AG04449 (cell line): ENCODE results near the gene NACC1.

Experiments
- CTCF ChIA-PET: fragments of 350-600 bp; formaldehyde crosslinking; extraction: SDS; loops from one replicate; lab custom pipeline; 2021; ENCODE audit warnings: antibody characterized with exemption; lab: Yijun Ruan, JAX
- POLR2A ChIA-PET: fragments of 400-600, 350-600 bp; formaldehyde crosslinking; extraction: SDS; loops from one replicate; lab custom pipeline; 2020; ENCODE audit warnings: antibody characterized with exemption, inconsistent platforms; lab: Yijun Ruan, JAX
- DNase-seq: peaks from one replicate; pipeline ENCODE4 v3.0.0-alpha.2; 2010; ENCODE audit warnings: low read depth, low spot score
- H3K4me3 ChIP-seq: 2 replicates; pipeline ENCODE4 v1.5.1; 2011; ENCODE audit warnings: low read depth, mild to moderate bottlenecking, control low read depth, low read length
- CTCF ChIP-seq: IDR thresholded peaks from one replicate; pipeline ENCODE4 v1.5.1; 2011; ENCODE audit warnings: mild to moderate bottlenecking, moderate library complexity, low read length, control low read depth, inconsistent platforms; ENCODE audit not compliant: insufficient read depth; ENCODE audit errors: missing control alignments

NACC1 gene

GRCh38 chr19:13103581-13104359 lies 14.3 kb upstream of the NACC1 start:
- TF ChIP-seq CTCF: no peak
- no peak overlapping the region for H3K4me3 ChIP-seq
- POLR2A ChIA-PET: interaction anchor here (0.7 kb wide), 1 partner anchor 12 kb away, joined by 4 read pairs; no protein-coding TSS in a partner anchor
- no peak for DNase-seq
- CTCF ChIA-PET: interaction anchor here (0.9 to 8.0 kb wide), 15 partner anchors 8 to 159 kb away, joined by 3 to 94 read pairs (median 5); no protein-coding TSS in a partner anchor

GRCh38 chr19:13104360-13104847 lies 13.7 kb upstream of the NACC1 start:
- TF ChIP-seq CTCF: peak; percentile 80
- ChIA-PET POLR2A (no interaction called here), CTCF (interaction anchor here (0.9 to 8.0 kb wide), 14 partner anchors 9 to 139 kb away, joined by 3 to 94 read pairs (median 5); no protein-coding TSS in a partner anchor)
- no peak for DNase-seq
- H3K4me3 ChIP-seq: no peak overlapping the region

GRCh38 chr19:13104848-13105711 lies 13.0 kb upstream of the NACC1 start:
- TF ChIP-seq CTCF: no peak
- no peak for DNase-seq
- no peak overlapping the region for H3K4me3 ChIP-seq
- CTCF ChIA-PET: interaction anchor here (0.9 to 8.0 kb wide), 14 partner anchors 8 to 140 kb away, joined by 3 to 94 read pairs (median 5); no protein-coding TSS in a partner anchor
- POLR2A ChIA-PET: interaction anchor here (0.6 kb wide), 1 partner anchor 82 kb away, joined by 3 read pairs; no protein-coding TSS in a partner anchor

GRCh38 chr19:13109361-13110098 lies 8.5 kb upstream of the NACC1 start:
- no peak overlapping the region for H3K4me3 ChIP-seq
- POLR2A ChIA-PET: no interaction called here
- TF ChIP-seq CTCF: no peak
- DNase-seq: no peak
- CTCF ChIA-PET: interaction anchor here (1.6 to 2.5 kb wide), 2 partner anchors 132 to 144 kb away, joined by 8 to 11 read pairs; no protein-coding TSS in a partner anchor

- no peak overlapping the region for H3K4me3 ChIP-seq
- ChIA-PET POLR2A (no interaction called here), CTCF (no interaction called here)
- DNase-seq: no peak
- TF ChIP-seq CTCF: no peak
Observed at GRCh38 chr19:13110099-13110610, 7.9 kb upstream of the NACC1 start.
